Measurements from ENCODE around the gene IKZF3. TPM values are rescaled to one million over a fixed set of nuclear protein-coding genes. Genes with fewer than 3 reads are reported as not detected.

The IKZF3 gene
- total and polyA plus RNA-seq, 4 donors, result 1.0 to 3.9 (median 2.6) TPM

DNA sequence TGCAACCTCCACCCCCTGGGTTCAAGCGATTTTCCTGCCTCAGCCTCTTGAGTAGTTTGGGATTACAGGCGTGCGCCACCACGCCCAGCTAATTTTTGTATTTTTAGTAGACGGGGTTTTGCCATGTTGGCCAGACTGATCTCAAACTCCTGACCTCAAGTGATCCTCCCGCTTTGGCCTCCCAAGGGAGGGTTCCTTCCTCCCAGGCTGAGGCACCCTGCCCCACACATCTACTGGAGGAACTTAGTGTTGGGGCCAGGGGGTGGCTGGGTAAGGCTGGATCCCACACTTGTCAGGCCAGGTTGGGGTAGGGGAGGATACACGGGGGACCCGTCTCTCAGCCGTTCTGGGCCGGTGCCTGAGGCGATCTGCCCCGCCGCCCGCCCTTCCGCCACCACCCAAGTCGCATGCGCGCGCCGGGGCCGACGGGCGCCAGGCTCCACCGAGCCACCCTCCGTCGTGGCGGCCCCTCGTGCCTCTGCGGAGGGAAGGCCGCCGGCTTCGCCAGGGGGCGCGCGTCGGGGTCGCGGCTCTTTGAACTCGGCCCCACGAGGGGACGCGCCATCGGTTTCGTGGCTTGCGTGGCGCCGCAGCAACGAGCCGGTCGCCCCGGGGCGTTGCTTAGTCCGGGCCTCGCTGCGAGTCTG lies 110.5 kb downstream of the IKZF3 start:
- DNase-seq (peak; percentile 45 to 59 (median 47)), ATAC-seq (ENCODE audit: insufficient read depth, low FRiP score) (peak; percentile 36)
- H3K36me3 ChIP-seq (ENCODE audit: control insufficient read depth in 4 of 4, insufficient read depth in 4 of 4, low read length in 4 of 4), result no peaks in the 10 kb centered on the region
- TF ChIP-seq, protein P1, sequence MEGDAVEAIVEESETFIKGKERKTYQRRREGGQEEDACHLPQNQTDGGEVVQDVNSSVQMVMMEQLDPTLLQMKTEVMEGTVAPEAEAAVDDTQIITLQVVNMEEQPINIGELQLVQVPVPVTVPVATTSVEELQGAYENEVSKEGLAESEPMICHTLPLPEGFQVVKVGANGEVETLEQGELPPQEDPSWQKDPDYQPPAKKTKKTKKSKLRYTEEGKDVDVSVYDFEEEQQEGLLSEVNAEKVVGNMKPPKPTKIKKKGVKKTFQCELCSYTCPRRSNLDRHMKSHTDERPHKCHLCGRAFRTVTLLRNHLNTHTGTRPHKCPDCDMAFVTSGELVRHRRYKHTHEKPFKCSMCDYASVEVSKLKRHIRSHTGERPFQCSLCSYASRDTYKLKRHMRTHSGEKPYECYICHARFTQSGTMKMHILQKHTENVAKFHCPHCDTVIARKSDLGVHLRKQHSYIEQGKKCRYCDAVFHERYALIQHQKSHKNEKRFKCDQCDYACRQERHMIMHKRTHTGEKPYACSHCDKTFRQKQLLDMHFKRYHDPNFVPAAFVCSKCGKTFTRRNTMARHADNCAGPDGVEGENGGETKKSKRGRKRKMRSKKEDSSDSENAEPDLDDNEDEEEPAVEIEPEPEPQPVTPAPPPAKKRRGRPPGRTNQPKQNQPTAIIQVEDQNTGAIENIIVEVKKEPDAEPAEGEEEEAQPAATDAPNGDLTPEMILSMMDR (IDR thresholded peaks at IDR 0.05; ENCODE audit: control extremely low read depth, extremely low read depth), result peak; percentile 20
- no peak overlapping the region for H3K9ac ChIP-seq (ENCODE audit: insufficient read depth in 1 of 2, low read length in 2 of 2)
- WGBS, 2 donors, result 5 to 6% methylated on average over 54 to 55 of the region's 55 CpGs
- H3K9me3 ChIP-seq (ENCODE audit: control insufficient read depth in 4 of 4, insufficient read depth in 3 of 4, low read length in 3 of 4), result no peaks in the 10 kb centered on the region
- H3K27ac ChIP-seq (ENCODE audit: low read depth in 1 of 2, low read length in 1 of 2), result peak overlapping the region; percentile 82 to 91
- no peaks in the 10 kb centered on the region for H3K27me3 ChIP-seq (ENCODE audit: control insufficient read depth in 3 of 3, insufficient read depth in 3 of 3, low read length in 2 of 3)
- peaks cover 0 to 19% (median 0%) of the 10 kb centered on the region in 5 donors for H3K4me1 ChIP-seq (ENCODE audit: control insufficient read depth in 5 of 5, insufficient read depth in 5 of 5, low read length in 5 of 5)
- peak overlapping the region; percentile 45 for H3K4me3 ChIP-seq

DNA sequence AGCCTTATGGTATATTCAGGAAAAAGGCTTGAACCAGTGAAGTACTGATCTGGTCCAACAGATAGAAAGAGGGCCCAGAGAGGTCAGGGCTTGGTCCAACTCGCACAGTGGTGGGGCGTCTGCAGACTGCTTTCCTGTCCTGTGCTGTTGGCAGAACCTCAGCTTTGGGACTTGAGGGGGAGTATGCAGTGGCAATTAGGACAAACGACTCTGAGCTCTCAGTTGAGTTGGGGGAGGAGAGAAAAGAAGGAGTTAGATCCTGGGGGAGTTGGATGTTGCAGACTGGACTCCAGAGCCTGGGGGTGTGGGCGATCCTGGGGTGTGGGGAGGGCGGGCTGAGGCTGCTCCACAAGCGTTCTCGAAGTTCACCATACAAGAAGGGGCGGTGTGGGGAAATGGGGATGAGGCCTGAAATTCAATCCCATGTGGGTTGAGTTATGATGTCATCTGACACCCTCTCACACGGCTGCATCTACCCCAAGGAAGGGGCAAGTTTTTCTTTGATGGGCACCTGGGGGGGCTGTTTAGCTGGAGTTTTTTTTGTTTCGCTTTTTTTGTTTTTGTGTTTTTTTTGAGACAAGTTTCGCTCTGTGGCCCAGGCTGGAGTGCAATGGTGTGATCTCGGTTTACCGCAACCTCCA lies 111.8 kb downstream of the IKZF3 start:
- H3K9me3 ChIP-seq (ENCODE audit: control insufficient read depth in 4 of 4, insufficient read depth in 3 of 4, low read length in 3 of 4), result no peaks in the 10 kb centered on the region
- no peaks in the 10 kb centered on the region for H3K27me3 ChIP-seq (ENCODE audit: control insufficient read depth in 3 of 3, insufficient read depth in 3 of 3, low read length in 2 of 3)
- H3K27ac ChIP-seq (ENCODE audit: low read depth in 1 of 2, low read length in 1 of 2), result no peak overlapping the region
- WGBS, 2 donors, result 85 to 92% methylated on average over 13 of the region's 13 CpGs
- H3K9ac ChIP-seq (ENCODE audit: insufficient read depth in 1 of 2, low read length in 2 of 2), result no peak overlapping the region
- TF ChIP-seq, protein P1 (IDR thresholded peaks at IDR 0.05; ENCODE audit: control extremely low read depth, extremely low read depth), result no peak
- no peaks in the 10 kb centered on the region for H3K36me3 ChIP-seq (ENCODE audit: control insufficient read depth in 4 of 4, insufficient read depth in 4 of 4, low read length in 4 of 4)
- H3K4me1 ChIP-seq (ENCODE audit: control insufficient read depth in 5 of 5, insufficient read depth in 5 of 5, low read length in 5 of 5), result peaks cover 0 to 19% (median 0%) of the 10 kb centered on the region in 5 donors
- no peak for DNase-seq
- H3K4me3 ChIP-seq, result no peak overlapping the region
- ATAC-seq (ENCODE audit: insufficient read depth, low FRiP score), result no peak

DNA sequence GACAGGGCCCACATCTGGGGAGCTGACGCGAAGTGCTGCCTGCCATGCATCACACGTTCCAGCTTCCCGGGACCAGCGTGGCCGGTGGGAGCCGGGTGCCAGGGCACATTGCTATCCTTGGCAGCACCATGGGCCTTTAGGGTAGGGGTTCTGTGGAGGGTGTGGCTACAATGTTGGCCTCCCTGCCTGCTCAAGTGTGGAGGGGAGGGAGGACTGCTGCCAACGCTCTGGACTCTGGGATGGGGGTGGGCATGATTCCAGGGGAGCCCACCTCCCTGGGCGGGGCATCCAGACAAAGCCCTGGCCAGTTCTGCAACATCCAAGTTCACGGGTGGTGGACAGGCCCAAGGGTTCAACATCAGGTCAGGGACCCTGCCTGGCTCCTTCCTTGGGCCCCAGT lies 112.5 kb downstream of the IKZF3 start:
- Histone ChIP-seq H3K9me3 (ENCODE audit: control insufficient read depth in 4 of 4, insufficient read depth in 3 of 4, low read length in 3 of 4) (no peaks in the 10 kb centered on the region), H3K27me3 (ENCODE audit: control insufficient read depth in 3 of 3, insufficient read depth in 3 of 3, low read length in 2 of 3) (no peaks in the 10 kb centered on the region), H3K36me3 (ENCODE audit: control insufficient read depth in 4 of 4, insufficient read depth in 4 of 4, low read length in 4 of 4) (no peaks in the 10 kb centered on the region), H3K27ac (ENCODE audit: low read depth in 1 of 2, low read length in 1 of 2) (no peak overlapping the region), H3K4me1 (ENCODE audit: control insufficient read depth in 5 of 5, insufficient read depth in 5 of 5, low read length in 5 of 5) (peaks cover 0 to 19% (median 0%) of the 10 kb centered on the region in 5 donors), H3K9ac (ENCODE audit: insufficient read depth in 1 of 2, low read length in 2 of 2) (no peak overlapping the region), H3K4me3 (no peak overlapping the region)
- TF ChIP-seq, protein P1 (IDR thresholded peaks at IDR 0.05; ENCODE audit: control extremely low read depth, extremely low read depth), result no peak
- ATAC-seq (ENCODE audit: insufficient read depth, low FRiP score) (no peak), DNase-seq (no peak)
- WGBS, 2 donors, result 64 to 70% methylated on average over 10 of the region's 10 CpGs
